GM13976 (cell line): ENCODE data around the gene AUNIP.
A peak's percentile ranks its signal among the peaks of the same experiment; 100 is the strongest.

Experiments used
- DNase-seq: peaks from one replicate; pipeline ENCODE4 v3.0.0; 2012; ENCODE audit warnings: low spot score
- in situ Hi-C: fragments of 300-500 bp; cut with MboI; formaldehyde crosslinking; loops from one replicate; pipeline ENCODE4 v1.12.0; 2022; ENCODE audit warnings: low sequenced_read_pairs, mixed read lengths, inconsistent platforms; ENCODE audit not compliant: unreplicated experiment
- TF ChIP-seq, protein P1 (sequence below): IDR thresholded peaks from 2 replicates; pipeline ENCODE4 v1.5.1; 2012; ENCODE audit warnings: borderline replicate concordance, mild to moderate bottlenecking; ENCODE audit not compliant: insufficient read depth; ENCODE audit errors: extremely low read depth, missing control alignments, control extremely low read depth

AUNIP gene

DNA sequence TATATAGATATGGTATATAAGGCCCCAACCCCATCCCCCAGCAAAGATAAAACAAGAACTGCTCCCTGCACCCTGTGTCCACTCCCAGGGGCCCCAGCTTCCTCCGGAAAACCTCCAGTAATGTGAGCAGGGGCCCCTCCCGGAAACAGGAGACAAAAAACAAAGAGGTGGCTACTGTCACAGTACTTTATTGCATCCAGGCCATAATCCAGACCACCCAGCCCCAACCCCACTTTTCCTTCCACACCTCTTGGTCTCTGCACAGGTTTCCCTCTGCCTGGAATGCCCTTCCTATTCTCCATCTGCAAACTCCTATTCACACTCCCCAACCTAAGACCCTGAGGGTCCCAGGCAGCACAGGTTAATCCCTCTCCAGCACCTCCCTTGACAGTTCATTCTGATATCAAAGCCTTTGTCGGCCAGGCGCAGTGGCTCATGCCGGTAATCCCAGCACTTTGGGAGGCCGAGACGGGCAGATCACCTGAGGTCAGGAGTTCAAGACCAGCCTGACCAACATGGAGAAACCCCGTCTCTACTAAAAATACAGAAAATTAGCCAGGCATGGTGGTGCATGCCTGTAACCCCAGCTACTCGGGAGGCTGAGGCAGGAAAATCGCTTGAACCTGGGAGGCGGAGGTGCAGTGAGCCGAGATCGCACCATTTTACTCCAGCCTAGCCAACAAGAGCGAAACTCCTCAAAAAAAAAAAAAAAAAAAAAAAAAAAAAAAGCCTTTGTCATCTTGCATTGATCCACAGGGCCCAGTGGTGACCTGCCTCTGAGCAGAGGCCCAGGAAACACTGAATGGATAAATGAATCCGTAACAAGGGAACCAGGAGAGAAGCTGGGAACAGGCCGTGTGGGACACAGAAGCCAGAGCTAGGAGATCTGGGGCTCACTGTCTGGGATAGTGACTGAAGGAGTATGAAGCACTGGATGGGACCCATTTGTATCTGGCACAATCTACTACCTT lies 2.3 kb upstream of the AUNIP start:
- TF ChIP-seq, protein P1, sequence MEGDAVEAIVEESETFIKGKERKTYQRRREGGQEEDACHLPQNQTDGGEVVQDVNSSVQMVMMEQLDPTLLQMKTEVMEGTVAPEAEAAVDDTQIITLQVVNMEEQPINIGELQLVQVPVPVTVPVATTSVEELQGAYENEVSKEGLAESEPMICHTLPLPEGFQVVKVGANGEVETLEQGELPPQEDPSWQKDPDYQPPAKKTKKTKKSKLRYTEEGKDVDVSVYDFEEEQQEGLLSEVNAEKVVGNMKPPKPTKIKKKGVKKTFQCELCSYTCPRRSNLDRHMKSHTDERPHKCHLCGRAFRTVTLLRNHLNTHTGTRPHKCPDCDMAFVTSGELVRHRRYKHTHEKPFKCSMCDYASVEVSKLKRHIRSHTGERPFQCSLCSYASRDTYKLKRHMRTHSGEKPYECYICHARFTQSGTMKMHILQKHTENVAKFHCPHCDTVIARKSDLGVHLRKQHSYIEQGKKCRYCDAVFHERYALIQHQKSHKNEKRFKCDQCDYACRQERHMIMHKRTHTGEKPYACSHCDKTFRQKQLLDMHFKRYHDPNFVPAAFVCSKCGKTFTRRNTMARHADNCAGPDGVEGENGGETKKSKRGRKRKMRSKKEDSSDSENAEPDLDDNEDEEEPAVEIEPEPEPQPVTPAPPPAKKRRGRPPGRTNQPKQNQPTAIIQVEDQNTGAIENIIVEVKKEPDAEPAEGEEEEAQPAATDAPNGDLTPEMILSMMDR, result no peak
- in situ Hi-C loops, result no loop called here
- DNase-seq, result no peak

DNA sequence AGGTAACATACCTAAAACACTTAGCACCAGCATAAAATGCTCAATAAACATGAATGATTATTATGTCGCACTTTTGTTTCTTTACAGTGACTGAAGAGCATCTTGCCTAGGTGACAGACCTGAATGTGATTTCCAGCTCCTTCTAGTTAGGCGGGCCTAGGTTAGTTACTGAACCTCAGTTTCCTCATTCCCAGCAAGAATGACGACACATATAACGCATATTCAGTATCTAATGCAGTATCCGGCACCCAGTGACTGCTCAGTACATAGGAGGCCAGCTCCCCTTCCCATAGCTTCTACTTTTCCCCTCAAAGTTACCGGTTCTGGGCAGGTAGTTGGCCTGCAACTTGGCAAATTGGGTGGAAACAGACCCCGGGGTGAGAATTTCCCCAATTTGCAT lies 763 bp downstream of the AUNIP start:
- in situ Hi-C loops, result no loop called here
- TF ChIP-seq, protein P1, result no peak
- peak; percentile 24 for DNase-seq

DNA sequence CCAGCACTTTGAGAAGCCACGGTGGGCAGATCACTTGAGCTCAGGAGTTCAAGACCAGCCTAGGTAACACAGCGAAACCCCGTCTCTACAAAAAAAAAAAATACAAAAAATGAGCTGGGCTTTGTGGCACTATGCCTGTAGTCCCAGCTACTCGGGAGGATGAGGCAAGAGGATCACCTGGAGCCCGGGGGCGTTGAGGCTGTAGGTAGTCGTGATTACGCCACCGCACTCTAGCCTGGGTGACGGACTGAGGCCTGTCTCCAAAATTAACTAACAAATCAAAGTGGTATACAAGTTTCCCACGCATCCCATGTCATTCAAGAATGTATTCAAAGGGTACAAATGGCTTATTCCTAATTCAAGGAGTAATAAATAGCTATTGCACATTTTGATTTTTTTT lies 2.4 kb downstream of the AUNIP start:
- in situ Hi-C loops, result no loop called here
- TF ChIP-seq, protein P1, result no peak
- no peak for DNase-seq

DNA sequence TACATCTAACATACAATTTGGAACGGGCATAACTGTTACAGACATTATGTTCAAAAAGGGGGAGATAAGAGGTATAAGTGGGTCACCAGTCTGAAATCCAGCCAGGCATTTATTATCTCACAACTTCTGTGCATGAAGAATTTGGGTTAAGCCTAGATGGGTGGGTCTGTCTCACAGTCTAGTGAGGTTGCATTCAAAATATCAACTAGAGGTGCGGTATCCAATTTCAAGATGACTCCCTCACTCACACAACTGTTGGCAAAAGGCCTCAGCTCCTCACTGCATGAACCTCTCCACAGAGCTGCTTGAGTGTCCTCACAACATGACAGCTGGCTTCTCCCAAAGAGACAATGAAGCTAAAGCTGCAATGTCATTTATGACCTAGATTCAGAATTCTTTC lies 4.7 kb downstream of the AUNIP start:
- in situ Hi-C loops, result no loop called here
- TF ChIP-seq, protein P1, result no peak
- no peak for DNase-seq

DNA sequence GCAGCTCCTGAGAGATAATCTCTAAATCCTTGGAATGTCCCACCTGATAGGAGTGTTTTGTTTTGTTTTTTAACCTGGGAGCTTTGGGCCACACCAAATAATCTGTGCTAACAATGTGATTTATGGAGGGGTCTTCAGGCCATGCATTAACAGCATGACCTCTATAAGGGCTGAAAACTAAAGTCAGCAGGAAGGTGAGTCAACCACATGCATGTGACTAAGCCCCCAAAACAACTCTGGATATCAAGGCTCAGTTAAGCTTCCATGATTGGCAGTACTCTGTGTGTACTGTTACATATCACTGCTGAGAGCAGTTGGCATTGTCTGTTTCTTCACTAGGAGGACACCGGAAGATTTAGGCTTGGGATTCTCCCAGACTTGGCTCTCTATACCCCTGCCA lies 10.7 kb downstream of the AUNIP start:
- TF ChIP-seq, protein P1, result no peak
- in situ Hi-C loops, result no loop called here
- DNase-seq, result no peak

DNA sequence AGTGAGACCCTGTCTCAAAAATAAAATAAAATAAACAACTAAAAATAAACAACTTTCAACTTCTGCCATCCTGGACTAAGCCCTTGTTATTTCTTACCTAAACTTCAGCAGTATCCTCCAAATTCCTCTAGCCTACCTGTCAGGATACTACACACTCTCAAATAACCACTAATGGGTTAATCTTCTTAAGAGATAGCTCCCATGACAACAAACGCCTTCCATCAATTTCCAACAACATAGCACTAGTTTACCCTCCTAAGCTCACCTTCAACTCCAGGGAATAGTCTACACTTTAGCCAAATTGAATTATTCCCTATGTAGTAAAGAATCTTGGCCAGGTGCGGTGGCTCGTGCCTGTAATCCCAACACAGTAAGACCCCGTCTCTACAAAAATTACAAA lies 11.3 kb downstream of the AUNIP start:
- in situ Hi-C loops, result no loop called here
- DNase-seq, result no peak
- TF ChIP-seq, protein P1, result no peak
